GM12878 (cell line): ENCODE results near the gene RALGPS2.

Experiments used
- CTCF ChIP-seq, 3 experiments: IDR thresholded peaks in 2 of 3; conservative IDR thresholded peaks in 1 of 3; 2 replicates each; pipeline ENCODE4 v1.5.1; 2011; ENCODE audit warnings: low read depth in 3 of 3, low read length in 3 of 3, mild to moderate bottlenecking in 3 of 3, control low read depth in 2 of 3, moderate library complexity in 2 of 3, inconsistent platforms in 1 of 3, mixed read lengths in 1 of 3; ENCODE audit not compliant: control insufficient read depth in 2 of 3, insufficient read depth in 1 of 3; ENCODE audit errors: extremely low read depth in 1 of 3
- KAT2A ChIP-seq: conservative IDR thresholded peaks from 2 replicates; pipeline ENCODE4 v1.6.1; 2011; ENCODE audit warnings: low read depth, low read length; ENCODE audit not compliant: control insufficient read depth

- TF ChIP-seq KAT2A, result no peak
- no peak for TF ChIP-seq CTCF (IDR thresholded peaks at IDR 0.05 in 2 of 3, conservative IDR thresholded peaks at IDR 0.05 in 1 of 3; ENCODE audit: control insufficient read depth in 2 of 3, extremely low read depth in 1 of 3, insufficient read depth in 1 of 3, low read depth in 3 of 3, low read length in 3 of 3)
Observed at GRCh38 chr1:178933709-178934490, 208.9 kb downstream of the RALGPS2 start.
